ENCODE results near the gene EXOC6B. TPM values are rescaled to one million over a fixed set of nuclear protein-coding genes. Genes with fewer than 3 reads are reported as not detected.

EXOC6B gene
- total and polyA plus RNA-seq, 11 donors: 18.4 to 192 (median 143) TPM

- Histone ChIP-seq H3K27me3 (no peaks in the 10 kb centered on the region), H3K9me3 (peaks cover 0 to 2% (median 0%) of the 10 kb centered on the region in 12 donors), H3K27ac (no peak overlapping the region), H3K4me1 (peaks cover 0 to 11% (median 0%) of the 10 kb centered on the region in 12 donors), H3K36me3 (no peaks in the 10 kb centered on the region), H3K4me3 (no peak overlapping the region)
- peak in 2 of 5 donors; percentile 30 to 45 for DNase-seq
- intact Hi-C loops (cut with DNase I): no loop called here
- TF ChIP-seq, protein P1, sequence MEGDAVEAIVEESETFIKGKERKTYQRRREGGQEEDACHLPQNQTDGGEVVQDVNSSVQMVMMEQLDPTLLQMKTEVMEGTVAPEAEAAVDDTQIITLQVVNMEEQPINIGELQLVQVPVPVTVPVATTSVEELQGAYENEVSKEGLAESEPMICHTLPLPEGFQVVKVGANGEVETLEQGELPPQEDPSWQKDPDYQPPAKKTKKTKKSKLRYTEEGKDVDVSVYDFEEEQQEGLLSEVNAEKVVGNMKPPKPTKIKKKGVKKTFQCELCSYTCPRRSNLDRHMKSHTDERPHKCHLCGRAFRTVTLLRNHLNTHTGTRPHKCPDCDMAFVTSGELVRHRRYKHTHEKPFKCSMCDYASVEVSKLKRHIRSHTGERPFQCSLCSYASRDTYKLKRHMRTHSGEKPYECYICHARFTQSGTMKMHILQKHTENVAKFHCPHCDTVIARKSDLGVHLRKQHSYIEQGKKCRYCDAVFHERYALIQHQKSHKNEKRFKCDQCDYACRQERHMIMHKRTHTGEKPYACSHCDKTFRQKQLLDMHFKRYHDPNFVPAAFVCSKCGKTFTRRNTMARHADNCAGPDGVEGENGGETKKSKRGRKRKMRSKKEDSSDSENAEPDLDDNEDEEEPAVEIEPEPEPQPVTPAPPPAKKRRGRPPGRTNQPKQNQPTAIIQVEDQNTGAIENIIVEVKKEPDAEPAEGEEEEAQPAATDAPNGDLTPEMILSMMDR (IDR thresholded peaks at IDR 0.05): no peak
- TF ChIP-seq POLR2A (IDR thresholded peaks at IDR 0.05): no peak
- 67 to 73% (median 69%) methylated on average over 5 to 6 of the region's 6 CpGs for WGBS, 4 donors
- peak in 3 of 4 donors; percentile 28 to 39 (median 39) for ATAC-seq
These were observed 187.1 kb downstream of the EXOC6B start for GRCh38 chr2:72638600-72639211.

DNA sequence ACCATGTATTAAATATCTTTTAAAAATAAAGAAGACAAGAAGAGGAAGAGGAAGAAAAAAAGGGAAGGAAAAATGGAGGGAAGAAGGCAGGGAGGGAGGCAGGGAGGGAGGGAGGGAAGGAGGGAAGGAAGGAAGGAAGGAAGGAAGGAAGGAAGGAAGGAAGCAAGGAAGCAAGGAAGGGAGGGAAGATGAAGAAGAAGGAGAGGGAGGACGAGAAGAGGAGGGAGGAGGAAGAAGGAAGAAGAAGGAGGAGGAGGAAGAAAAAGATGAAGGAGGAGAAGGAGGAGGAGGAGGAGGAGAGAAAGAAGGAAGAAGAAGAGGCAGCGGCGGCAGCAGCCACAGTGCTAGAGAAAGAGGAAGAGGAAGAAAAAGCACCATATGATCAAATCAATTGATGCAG is 189.6 kb downstream of the EXOC6B start:
- no peaks in the 10 kb centered on the region for H3K27me3 ChIP-seq
- no peak overlapping the region for H3K4me3 ChIP-seq
- intact Hi-C loops (cut with DNase I): no loop called here
- H3K36me3 ChIP-seq: no peaks in the 10 kb centered on the region
- 79 to 88% (median 84%) methylated on average over 3 of the region's 3 CpGs for WGBS, 4 donors
- ATAC-seq (no peak), DNase-seq (no peak)
- TF ChIP-seq POLR2A (IDR thresholded peaks at IDR 0.05): no peak
- TF ChIP-seq, protein P1 (IDR thresholded peaks at IDR 0.05): no peak
- H3K27ac ChIP-seq: no peak overlapping the region
- H3K9me3 ChIP-seq: no peaks in the 10 kb centered on the region
- peaks cover 0 to 11% (median 0%) of the 10 kb centered on the region in 12 donors for H3K4me1 ChIP-seq

GRCh38 chr2:72630767-72631166 is 195.1 kb downstream of the EXOC6B start:
- H3K9me3 ChIP-seq: no peaks in the 10 kb centered on the region
- H3K4me1 ChIP-seq: peaks cover 0 to 41% (median 14%) of the 10 kb centered on the region in 12 donors
- 68 to 78% (median 74%) methylated on average over 2 of the region's 2 CpGs for WGBS, 4 donors
- no peak for ATAC-seq
- H3K27me3 ChIP-seq: no peaks in the 10 kb centered on the region
- H3K27ac ChIP-seq: no peak overlapping the region
- intact Hi-C loops (cut with DNase I): no loop called here
- no peak for DNase-seq
- no peak overlapping the region for H3K4me3 ChIP-seq
- H3K36me3 ChIP-seq: no peaks in the 10 kb centered on the region
- TF ChIP-seq, protein P1 (IDR thresholded peaks at IDR 0.05): no peak

- WGBS, 4 donors: 50 to 59% (median 52%) methylated on average over 1 of the region's 1 CpG
- H3K9me3 ChIP-seq: no peaks in the 10 kb centered on the region
- no peak overlapping the region for H3K4me3 ChIP-seq
- peak overlapping the region in 6 of 12 donors; percentile 4 to 60 (median 32) for H3K27ac ChIP-seq
- intact Hi-C loops (cut with DNase I): no loop called here
- no peak for DNase-seq
- TF ChIP-seq, protein P1 (IDR thresholded peaks at IDR 0.05): no peak
- TF ChIP-seq POLR2A (IDR thresholded peaks at IDR 0.05): no peak
- H3K27me3 ChIP-seq: no peaks in the 10 kb centered on the region
- peak; percentile 80 to 92 (median 89) for ATAC-seq
- H3K4me1 ChIP-seq: peaks cover 0 to 49% (median 14%) of the 10 kb centered on the region in 12 donors
- no peaks in the 10 kb centered on the region for H3K36me3 ChIP-seq
These were observed 196.8 kb downstream of the EXOC6B start for GRCh38 chr2:72629062-72629461.

Measured in heart left ventricle (tissue), 16 donors.